HepG2 (cell line): ENCODE measurements around the gene SERPINB6. TPM values are rescaled to one million over a fixed set of nuclear protein-coding genes. Genes with fewer than 3 reads are reported as not detected.
A peak's percentile ranks its signal among the peaks of the same experiment; 100 is the strongest.

ENCODE experiments used
- GTF3A ChIP-seq: sonication (generic); formaldehyde crosslinking; conservative IDR thresholded peaks from 2 replicates; pipeline ENCODE4 v1.4.0; 2020; ENCODE audit warnings: mild to moderate bottlenecking, missing genetic modification reagents
- ZNF317 ChIP-seq: sonication (generic); formaldehyde crosslinking; IDR thresholded peaks from 2 replicates; pipeline ENCODE4 v1.5.0; 2020; ENCODE audit warnings: mild to moderate bottlenecking, missing genetic modification reagents
- ZNF615 ChIP-seq: sonication (generic); formaldehyde crosslinking; IDR thresholded peaks from 2 replicates; pipeline ENCODE4 v1.5.0; 2020; ENCODE audit warnings: mild to moderate bottlenecking, missing genetic modification reagents, borderline replicate concordance
- polyA plus RNA-seq, 8 experiments: library from polyadenylated mRNA; depleted of rRNA in 3 of 8; stranded (reverse) in 7 of 8; unstranded in 1 of 8; fragments of >200 nt; fragmentation: Illumina TruSeq in 4 of 8; extraction: Trizol in 4 of 8; gene quantifications; 2 replicates each; pipeline versions ENCODE4 v1.2.1 to v1.2.3, GENCODE V29; 2011 to 2016; ENCODE audit warnings: low read depth in 4 of 8, missing spikeins in 1 of 8, mixed read lengths in 1 of 8; ENCODE audit not compliant: insufficient read depth in 1 of 8
- total RNA-seq, 5 experiments: library from RNA; depleted of rRNA; stranded (reverse); fragments of >200 nt; fragmentation: Illumina TruSeq; extraction: Trizol; gene quantifications; 2 replicates each; pipeline ENCODE4 v1.2.3, GENCODE V29; 2016; ENCODE audit warnings: low read depth in 1 of 5
- TF ChIP-seq, protein P1 (sequence below), 2 experiments: fragments of 450-650 bp in 1 of 2; sonication (generic) in 1 of 2; formaldehyde crosslinking in 1 of 2; IDR thresholded peaks; 2 replicates each; pipeline versions ENCODE4 v1.6.1 to v1.8.0; 2016 to 2022; ENCODE audit warnings: antibody characterized with exemption in 1 of 2, mild to moderate bottlenecking in 1 of 2, missing genetic modification reagents in 1 of 2
- TF ChIP-seq, protein P2 (sequence below): sonication (generic); formaldehyde crosslinking; IDR thresholded peaks from 2 replicates; pipeline ENCODE4 v1.8.0; 2022; ENCODE audit warnings: mild to moderate bottlenecking, missing genetic modification reagents; ENCODE audit not compliant: insufficient replicate concordance
- TF ChIP-seq, protein P3 (sequence below): sonication (generic); formaldehyde crosslinking; IDR thresholded peaks from 2 replicates; pipeline ENCODE4 v1.4.0; 2020; ENCODE audit warnings: missing genetic modification reagents; ENCODE audit errors: not compliant biosample characterization
- TF ChIP-seq, protein P4 (sequence below): sonication (generic); formaldehyde crosslinking; IDR thresholded peaks from 2 replicates; pipeline ENCODE4 v1.5.0; 2020; ENCODE audit warnings: mild to moderate bottlenecking, missing genetic modification reagents

Gene SERPINB6
- total and polyA plus RNA-seq, 2 of the 13 experiments (the other 11 are each of a cell fraction or from before 2014, with no cell fraction given): 38.2 to 61.3 TPM

DNA sequence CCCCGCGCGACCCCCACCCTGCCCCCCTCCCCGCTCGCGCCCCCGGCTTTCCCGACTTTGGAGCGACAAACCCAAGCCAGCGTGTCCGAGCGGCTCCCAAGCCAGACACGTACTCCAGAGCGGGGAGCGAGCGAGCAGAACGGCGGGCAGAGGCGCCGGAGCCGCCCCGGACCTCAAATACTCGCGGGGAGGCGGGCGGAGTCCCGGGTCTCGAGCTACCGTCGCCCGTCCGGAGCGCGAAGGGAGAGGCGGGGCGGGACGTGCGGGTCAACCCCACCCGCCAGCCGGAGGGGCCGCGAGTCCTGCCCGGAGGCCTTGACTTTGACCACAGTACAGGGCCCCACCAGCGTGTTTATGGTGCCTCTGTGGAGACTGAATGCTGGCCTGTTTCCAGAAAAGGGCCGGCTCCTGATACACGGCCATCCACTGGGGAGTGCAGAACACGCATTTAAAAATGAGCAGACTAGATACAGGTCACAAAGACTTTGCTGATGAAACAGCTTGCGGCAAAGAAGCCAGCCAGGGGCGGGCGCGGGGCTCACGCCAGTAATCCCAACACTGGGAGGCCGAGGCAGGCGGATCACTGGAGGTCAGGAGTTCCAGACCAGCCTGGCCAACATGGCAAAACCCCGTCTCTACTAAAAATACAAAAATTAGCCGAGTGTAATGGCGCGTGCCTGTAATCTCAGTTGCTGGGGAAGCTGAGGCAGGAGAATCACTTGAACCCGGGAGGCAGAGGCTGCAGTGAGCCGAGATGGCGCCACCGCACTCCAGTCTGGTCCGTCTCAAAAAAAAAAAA is at the start of gene SERPINB6 (continued):
- TF ChIP-seq, protein P1, sequence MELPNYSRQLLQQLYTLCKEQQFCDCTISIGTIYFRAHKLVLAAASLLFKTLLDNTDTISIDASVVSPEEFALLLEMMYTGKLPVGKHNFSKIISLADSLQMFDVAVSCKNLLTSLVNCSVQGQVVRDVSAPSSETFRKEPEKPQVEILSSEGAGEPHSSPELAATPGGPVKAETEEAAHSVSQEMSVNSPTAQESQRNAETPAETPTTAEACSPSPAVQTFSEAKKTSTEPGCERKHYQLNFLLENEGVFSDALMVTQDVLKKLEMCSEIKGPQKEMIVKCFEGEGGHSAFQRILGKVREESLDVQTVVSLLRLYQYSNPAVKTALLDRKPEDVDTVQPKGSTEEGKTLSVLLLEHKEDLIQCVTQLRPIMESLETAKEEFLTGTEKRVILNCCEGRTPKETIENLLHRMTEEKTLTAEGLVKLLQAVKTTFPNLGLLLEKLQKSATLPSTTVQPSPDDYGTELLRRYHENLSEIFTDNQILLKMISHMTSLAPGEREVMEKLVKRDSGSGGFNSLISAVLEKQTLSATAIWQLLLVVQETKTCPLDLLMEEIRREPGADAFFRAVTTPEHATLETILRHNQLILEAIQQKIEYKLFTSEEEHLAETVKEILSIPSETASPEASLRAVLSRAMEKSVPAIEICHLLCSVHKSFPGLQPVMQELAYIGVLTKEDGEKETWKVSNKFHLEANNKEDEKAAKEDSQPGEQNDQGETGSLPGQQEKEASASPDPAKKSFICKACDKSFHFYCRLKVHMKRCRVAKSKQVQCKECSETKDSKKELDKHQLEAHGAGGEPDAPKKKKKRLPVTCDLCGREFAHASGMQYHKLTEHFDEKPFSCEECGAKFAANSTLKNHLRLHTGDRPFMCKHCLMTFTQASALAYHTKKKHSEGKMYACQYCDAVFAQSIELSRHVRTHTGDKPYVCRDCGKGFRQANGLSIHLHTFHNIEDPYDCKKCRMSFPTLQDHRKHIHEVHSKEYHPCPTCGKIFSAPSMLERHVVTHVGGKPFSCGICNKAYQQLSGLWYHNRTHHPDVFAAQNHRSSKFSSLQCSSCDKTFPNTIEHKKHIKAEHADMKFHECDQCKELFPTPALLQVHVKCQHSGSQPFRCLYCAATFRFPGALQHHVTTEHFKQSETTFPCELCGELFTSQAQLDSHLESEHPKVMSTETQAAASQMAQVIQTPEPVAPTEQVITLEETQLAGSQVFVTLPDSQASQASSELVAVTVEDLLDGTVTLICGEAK (IDR thresholded peaks at IDR 0.05): no peak
- TF ChIP-seq, protein P1 (CRISPR knock-in tag; IDR thresholded peaks at IDR 0.05): peak; percentile 39
- TF ChIP-seq ZNF615 (CRISPR knock-in tag) (no peak), ZNF317 (CRISPR knock-in tag) (peak; percentile 74), GTF3A (peak; percentile 24; the same call in 1 of the 2 replicates)
- TF ChIP-seq, protein P2, sequence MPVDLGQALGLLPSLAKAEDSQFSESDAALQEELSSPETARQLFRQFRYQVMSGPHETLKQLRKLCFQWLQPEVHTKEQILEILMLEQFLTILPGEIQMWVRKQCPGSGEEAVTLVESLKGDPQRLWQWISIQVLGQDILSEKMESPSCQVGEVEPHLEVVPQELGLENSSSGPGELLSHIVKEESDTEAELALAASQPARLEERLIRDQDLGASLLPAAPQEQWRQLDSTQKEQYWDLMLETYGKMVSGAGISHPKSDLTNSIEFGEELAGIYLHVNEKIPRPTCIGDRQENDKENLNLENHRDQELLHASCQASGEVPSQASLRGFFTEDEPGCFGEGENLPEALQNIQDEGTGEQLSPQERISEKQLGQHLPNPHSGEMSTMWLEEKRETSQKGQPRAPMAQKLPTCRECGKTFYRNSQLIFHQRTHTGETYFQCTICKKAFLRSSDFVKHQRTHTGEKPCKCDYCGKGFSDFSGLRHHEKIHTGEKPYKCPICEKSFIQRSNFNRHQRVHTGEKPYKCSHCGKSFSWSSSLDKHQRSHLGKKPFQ (CRISPR knock-in tag): no peak
- TF ChIP-seq, protein P3, sequence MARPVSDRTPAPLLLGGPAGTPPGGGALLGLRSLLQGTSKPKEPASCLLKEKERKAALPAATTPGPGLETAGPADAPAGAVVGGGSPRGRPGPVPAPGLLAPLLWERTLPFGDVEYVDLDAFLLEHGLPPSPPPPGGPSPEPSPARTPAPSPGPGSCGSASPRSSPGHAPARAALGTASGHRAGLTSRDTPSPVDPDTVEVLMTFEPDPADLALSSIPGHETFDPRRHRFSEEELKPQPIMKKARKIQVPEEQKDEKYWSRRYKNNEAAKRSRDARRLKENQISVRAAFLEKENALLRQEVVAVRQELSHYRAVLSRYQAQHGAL (CRISPR knock-in tag): no peak
- TF ChIP-seq, protein P4, sequence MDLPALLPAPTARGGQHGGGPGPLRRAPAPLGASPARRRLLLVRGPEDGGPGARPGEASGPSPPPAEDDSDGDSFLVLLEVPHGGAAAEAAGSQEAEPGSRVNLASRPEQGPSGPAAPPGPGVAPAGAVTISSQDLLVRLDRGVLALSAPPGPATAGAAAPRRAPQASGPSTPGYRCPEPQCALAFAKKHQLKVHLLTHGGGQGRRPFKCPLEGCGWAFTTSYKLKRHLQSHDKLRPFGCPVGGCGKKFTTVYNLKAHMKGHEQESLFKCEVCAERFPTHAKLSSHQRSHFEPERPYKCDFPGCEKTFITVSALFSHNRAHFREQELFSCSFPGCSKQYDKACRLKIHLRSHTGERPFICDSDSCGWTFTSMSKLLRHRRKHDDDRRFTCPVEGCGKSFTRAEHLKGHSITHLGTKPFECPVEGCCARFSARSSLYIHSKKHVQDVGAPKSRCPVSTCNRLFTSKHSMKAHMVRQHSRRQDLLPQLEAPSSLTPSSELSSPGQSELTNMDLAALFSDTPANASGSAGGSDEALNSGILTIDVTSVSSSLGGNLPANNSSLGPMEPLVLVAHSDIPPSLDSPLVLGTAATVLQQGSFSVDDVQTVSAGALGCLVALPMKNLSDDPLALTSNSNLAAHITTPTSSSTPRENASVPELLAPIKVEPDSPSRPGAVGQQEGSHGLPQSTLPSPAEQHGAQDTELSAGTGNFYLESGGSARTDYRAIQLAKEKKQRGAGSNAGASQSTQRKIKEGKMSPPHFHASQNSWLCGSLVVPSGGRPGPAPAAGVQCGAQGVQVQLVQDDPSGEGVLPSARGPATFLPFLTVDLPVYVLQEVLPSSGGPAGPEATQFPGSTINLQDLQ (CRISPR knock-in tag): 0 out of 2 replicates have a peak, but pooled peaks have one; percentile 34
